OCI-LY1 (cell line): ENCODE measurements around the gene DNAJC8.

ENCODE experiments used
- EZH2 ChIP-seq: fragments of 200-600 bp; sonication (generic), shearing (Covaris generic); IDR thresholded peaks from 2 replicates; pipeline ENCODE4 v1.8.0; 2017; ENCODE audit warnings: borderline replicate concordance, mixed run types, mild to moderate bottlenecking, antibody characterized with exemption, low read length, moderate library complexity, mixed read lengths
- TF ChIP-seq, protein P1 (sequence below): fragments of 200-600 bp; sonication (generic), shearing (Covaris generic); IDR thresholded peaks from 2 replicates; pipeline ENCODE4 v1.5.1; 2017; ENCODE audit warnings: mild to moderate bottlenecking, antibody characterized with exemption, low read length, moderate library complexity, mixed read lengths

DNA sequence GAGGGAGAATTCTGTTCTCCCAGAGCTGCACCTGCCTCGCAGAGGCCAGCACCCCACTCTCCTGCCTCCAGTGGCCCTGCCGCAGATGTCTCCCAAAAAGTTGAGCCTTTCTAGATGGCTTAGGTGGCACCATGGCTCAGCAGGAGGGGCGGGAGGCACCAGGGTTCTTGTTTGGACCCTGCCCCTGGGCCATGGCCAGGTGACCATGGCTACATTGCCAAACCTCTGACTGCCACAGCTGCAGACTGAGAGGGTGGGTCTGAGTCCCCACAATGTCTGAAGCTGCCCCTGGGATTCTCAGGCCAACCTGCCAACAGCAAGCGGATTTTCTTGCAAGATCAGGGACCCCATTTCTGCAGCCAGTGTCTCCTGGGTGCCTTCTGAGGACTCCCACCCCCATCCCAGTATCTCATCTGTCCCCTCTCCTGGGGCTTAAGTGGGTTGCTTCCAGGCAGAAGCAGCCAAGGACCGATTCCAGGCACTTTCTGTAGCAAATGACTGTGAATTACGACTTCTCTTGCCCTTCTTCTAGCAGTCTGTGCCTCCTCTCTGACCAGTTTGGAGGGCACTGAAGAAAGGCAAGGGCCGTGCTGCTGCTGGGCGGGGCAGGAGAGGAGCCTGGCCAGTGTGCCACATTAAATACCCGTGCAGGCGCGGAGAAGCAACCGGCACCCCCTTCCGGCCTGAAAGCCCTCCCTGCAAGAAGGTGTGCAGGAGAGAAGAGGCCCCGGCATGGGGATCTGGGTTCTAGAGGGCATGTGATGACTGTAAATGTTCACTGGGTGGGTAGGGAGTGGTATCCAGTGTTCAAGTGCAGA lies 49.0 kb upstream of the DNAJC8 start:
- TF ChIP-seq, protein P1, sequence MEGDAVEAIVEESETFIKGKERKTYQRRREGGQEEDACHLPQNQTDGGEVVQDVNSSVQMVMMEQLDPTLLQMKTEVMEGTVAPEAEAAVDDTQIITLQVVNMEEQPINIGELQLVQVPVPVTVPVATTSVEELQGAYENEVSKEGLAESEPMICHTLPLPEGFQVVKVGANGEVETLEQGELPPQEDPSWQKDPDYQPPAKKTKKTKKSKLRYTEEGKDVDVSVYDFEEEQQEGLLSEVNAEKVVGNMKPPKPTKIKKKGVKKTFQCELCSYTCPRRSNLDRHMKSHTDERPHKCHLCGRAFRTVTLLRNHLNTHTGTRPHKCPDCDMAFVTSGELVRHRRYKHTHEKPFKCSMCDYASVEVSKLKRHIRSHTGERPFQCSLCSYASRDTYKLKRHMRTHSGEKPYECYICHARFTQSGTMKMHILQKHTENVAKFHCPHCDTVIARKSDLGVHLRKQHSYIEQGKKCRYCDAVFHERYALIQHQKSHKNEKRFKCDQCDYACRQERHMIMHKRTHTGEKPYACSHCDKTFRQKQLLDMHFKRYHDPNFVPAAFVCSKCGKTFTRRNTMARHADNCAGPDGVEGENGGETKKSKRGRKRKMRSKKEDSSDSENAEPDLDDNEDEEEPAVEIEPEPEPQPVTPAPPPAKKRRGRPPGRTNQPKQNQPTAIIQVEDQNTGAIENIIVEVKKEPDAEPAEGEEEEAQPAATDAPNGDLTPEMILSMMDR: no peak
- no peak for TF ChIP-seq EZH2
